MM.1S (cell line): ENCODE data around the gene KHK.

ENCODE experiments used
- EZH2 ChIP-seq: fragments of 300-600 bp; sonication (generic); optimal IDR thresholded peaks from 2 replicates; pipeline ENCODE3; 2017; ENCODE audit warnings: low read depth, mild to moderate bottlenecking, antibody characterized with exemption, low read length, mixed read lengths
- TF ChIP-seq, protein P1 (sequence below): fragments of 300-600 bp; sonication (generic); IDR thresholded peaks from 2 replicates; pipeline ENCODE4 v1.5.1; 2016; ENCODE audit warnings: antibody characterized with exemption, low read length, mixed read lengths

DNA sequence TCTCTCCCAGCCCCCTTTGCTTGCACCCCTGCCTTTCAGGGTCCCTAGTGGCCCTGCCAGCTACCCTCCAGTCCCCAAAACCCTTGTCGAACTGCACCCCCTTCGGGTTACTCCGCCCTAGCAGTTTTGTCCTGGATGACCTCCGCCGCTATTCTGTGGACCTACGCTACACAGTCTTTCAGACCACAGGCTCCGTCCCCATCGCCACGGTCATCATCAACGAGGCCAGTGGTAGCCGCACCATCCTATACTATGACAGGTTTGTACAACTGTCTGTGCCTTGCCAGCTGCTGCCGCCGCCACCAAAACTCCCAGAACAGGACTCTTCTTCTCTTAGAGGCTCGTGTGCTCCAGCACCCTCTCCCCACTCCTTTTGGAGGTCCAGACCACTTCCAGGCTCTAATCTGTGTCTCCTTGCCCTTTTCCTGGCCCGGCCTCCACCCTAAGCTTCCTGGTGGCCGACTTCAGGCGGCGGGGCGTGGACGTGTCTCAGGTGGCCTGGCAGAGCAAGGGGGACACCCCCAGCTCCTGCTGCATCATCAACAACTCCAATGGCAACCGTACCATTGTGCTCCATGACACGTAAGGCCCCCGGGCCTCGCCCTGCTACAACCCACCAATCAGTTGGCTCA lies 7.9 kb downstream of the KHK start:
- TF ChIP-seq, protein P1, sequence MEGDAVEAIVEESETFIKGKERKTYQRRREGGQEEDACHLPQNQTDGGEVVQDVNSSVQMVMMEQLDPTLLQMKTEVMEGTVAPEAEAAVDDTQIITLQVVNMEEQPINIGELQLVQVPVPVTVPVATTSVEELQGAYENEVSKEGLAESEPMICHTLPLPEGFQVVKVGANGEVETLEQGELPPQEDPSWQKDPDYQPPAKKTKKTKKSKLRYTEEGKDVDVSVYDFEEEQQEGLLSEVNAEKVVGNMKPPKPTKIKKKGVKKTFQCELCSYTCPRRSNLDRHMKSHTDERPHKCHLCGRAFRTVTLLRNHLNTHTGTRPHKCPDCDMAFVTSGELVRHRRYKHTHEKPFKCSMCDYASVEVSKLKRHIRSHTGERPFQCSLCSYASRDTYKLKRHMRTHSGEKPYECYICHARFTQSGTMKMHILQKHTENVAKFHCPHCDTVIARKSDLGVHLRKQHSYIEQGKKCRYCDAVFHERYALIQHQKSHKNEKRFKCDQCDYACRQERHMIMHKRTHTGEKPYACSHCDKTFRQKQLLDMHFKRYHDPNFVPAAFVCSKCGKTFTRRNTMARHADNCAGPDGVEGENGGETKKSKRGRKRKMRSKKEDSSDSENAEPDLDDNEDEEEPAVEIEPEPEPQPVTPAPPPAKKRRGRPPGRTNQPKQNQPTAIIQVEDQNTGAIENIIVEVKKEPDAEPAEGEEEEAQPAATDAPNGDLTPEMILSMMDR, result no peak
- TF ChIP-seq EZH2, result no peak
